Right lobe of liver (tissue), 4 donors: Measurements from ENCODE around the gene QPCT.

Experiments
- POLR2A ChIP-seq: fragments of 450-650 bp; IDR thresholded peaks from one replicate; pipeline ENCODE4 v1.6.1; 2017; ENCODE audit warnings: antibody characterized with exemption, mild to moderate bottlenecking
- TF ChIP-seq, protein P1 (sequence below), 4 donors: fragments of 200-600 bp in 3 of 4; fragments of 450-650 bp in 1 of 4; IDR thresholded peaks; one replicate each; pipeline versions ENCODE4 v1.5.1 to v1.8.0; 2016 to 2022; ENCODE audit warnings: antibody characterized with exemption in 4 of 4, mild to moderate bottlenecking in 2 of 4
- donor health status: DM: no; HTN: no; CAD: no.
- donor health status: DM: no; HTN: no; CAD: no.
- donor health status: DM: no; HTN: yes; CAD: no.

- TF ChIP-seq POLR2A = no peak
- TF ChIP-seq, protein P1, sequence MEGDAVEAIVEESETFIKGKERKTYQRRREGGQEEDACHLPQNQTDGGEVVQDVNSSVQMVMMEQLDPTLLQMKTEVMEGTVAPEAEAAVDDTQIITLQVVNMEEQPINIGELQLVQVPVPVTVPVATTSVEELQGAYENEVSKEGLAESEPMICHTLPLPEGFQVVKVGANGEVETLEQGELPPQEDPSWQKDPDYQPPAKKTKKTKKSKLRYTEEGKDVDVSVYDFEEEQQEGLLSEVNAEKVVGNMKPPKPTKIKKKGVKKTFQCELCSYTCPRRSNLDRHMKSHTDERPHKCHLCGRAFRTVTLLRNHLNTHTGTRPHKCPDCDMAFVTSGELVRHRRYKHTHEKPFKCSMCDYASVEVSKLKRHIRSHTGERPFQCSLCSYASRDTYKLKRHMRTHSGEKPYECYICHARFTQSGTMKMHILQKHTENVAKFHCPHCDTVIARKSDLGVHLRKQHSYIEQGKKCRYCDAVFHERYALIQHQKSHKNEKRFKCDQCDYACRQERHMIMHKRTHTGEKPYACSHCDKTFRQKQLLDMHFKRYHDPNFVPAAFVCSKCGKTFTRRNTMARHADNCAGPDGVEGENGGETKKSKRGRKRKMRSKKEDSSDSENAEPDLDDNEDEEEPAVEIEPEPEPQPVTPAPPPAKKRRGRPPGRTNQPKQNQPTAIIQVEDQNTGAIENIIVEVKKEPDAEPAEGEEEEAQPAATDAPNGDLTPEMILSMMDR (IDR thresholded peaks at IDR 0.05) = no peak
These were observed 16.9 kb downstream of the QPCT start for GRCh38 chr2:37361216-37361815.
